Stimulated activated CD4-positive, alpha-beta T cell treated with anti-CD3 and anti-CD28 coated beads, Interleukin-15, amount 100 ng/mL, for 48 hours (primary cell): ENCODE data around the gene CATSPERD.
"Not testable (repeated sequence)": the region's sequence is repeated elsewhere in the genome, so short reads cannot be mapped to it uniquely, and the experiment has no call there.

ENCODE experiments used
- DNase-seq, 2 donors: peaks; one replicate each; pipeline ENCODE4 v3.0.0-alpha.2; 2020; ENCODE audit warnings: low read depth in 2 of 2

CATSPERD gene

GRCh38 chr19:5698635-5699422 lies 21.6 kb upstream of the CATSPERD start:
- DNase-seq = no peak

GRCh38 chr19:5700455-5701092 lies 19.9 kb upstream of the CATSPERD start:
- no peak for DNase-seq

- not testable (repeated sequence) for DNase-seq
Measured at GRCh38 chr19:5702053-5702410, 18.4 kb upstream of the CATSPERD start.

- no peak for DNase-seq
Measured at GRCh38 chr19:5703819-5704818, 16.3 kb upstream of the CATSPERD start.

GRCh38 chr19:5705552-5705951 lies 14.9 kb upstream of the CATSPERD start:
- no peak for DNase-seq

- no peak for DNase-seq
Measured at GRCh38 chr19:5706876-5707573, 13.4 kb upstream of the CATSPERD start.

- DNase-seq = no peak
Measured at GRCh38 chr19:5707576-5708575, 12.6 kb upstream of the CATSPERD start.

GRCh38 chr19:5711025-5711424 lies 9.4 kb upstream of the CATSPERD start:
- no peak for DNase-seq

- no peak for DNase-seq
Measured at GRCh38 chr19:5711713-5712161, 8.7 kb upstream of the CATSPERD start.

GRCh38 chr19:5713228-5713627 lies 7.2 kb upstream of the CATSPERD start:
- DNase-seq = no peak

GRCh38 chr19:5714816-5715215 lies 5.6 kb upstream of the CATSPERD start:
- DNase-seq = no peak

GRCh38 chr19:5717215-5717935 lies 3.1 kb upstream of the CATSPERD start:
- DNase-seq = no peak

GRCh38 chr19:5718037-5718578 lies 2.3 kb upstream of the CATSPERD start:
- DNase-seq = peak; percentile 54 to 62

GRCh38 chr19:5718579-5719273 lies 1.7 kb upstream of the CATSPERD start:
- DNase-seq = peak; percentile 63 to 64

GRCh38 chr19:5719274-5719960 lies 1.0 kb upstream of the CATSPERD start:
- no peak for DNase-seq

GRCh38 chr19:5727453-5728050 lies 7.1 kb downstream of the CATSPERD start:
- no peak for DNase-seq

GRCh38 chr19:5733172-5733571 lies 12.7 kb downstream of the CATSPERD start:
- DNase-seq = not testable (repeated sequence)

GRCh38 chr19:5738423-5738822 lies 18.0 kb downstream of the CATSPERD start:
- no peak for DNase-seq
